ENCODE results near the gene EFNA4. TPM values are rescaled to one million over a fixed set of nuclear protein-coding genes. Genes with fewer than 3 reads are reported as not detected.
A peak's percentile ranks its signal among the peaks of the same experiment; 100 is the strongest.

Gene EFNA4
- total and polyA plus RNA-seq, 9 of the 15 experiments (the other 6 are each of a cell fraction or from before 2014, with no cell fraction given), result 0.68 to 7.4 (median 6.1) TPM

DNA sequence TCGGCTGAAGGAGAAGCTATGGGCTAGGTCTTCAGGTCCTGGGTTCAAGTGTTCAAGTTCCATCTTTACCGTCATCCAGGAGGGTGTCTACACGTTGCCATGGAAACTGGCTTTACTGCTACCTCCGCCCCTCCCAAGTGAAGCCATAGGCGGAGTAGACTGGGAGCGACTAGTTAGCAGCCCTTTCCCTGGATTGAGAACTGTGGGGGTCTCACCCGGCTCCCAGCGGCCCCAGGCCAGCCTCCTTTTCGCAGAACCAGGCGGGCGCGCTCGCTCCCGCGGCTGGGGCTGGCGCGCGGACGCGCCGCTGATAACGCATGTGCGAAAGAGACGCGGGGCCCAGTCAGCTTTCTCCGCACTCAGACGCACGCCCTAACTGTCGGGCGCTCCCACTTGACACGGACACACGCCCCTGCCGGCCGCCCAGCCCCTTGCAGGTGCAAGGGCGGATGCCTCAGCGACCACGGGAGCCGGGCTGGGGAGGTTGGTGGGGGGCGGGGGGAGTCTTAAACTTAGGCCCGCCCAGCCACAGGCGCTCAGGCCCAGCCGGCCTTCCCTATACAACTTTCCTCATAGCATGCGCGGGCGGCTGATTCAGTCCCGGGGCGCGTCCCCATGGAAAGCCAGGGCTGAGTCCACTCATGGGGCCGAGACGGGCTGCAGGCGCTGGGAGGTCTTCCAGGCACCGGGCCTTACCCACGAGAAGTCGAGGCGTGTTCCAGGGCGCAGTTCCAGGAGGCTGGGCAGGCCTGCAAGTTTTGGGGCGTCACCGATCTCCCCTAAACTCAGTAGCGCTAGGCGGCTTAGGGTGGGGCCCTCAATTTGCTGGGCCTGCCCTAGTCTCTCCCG is 7.4 kb downstream of the EFNA4 start (continued):
- TF ChIP-seq, protein P1, sequence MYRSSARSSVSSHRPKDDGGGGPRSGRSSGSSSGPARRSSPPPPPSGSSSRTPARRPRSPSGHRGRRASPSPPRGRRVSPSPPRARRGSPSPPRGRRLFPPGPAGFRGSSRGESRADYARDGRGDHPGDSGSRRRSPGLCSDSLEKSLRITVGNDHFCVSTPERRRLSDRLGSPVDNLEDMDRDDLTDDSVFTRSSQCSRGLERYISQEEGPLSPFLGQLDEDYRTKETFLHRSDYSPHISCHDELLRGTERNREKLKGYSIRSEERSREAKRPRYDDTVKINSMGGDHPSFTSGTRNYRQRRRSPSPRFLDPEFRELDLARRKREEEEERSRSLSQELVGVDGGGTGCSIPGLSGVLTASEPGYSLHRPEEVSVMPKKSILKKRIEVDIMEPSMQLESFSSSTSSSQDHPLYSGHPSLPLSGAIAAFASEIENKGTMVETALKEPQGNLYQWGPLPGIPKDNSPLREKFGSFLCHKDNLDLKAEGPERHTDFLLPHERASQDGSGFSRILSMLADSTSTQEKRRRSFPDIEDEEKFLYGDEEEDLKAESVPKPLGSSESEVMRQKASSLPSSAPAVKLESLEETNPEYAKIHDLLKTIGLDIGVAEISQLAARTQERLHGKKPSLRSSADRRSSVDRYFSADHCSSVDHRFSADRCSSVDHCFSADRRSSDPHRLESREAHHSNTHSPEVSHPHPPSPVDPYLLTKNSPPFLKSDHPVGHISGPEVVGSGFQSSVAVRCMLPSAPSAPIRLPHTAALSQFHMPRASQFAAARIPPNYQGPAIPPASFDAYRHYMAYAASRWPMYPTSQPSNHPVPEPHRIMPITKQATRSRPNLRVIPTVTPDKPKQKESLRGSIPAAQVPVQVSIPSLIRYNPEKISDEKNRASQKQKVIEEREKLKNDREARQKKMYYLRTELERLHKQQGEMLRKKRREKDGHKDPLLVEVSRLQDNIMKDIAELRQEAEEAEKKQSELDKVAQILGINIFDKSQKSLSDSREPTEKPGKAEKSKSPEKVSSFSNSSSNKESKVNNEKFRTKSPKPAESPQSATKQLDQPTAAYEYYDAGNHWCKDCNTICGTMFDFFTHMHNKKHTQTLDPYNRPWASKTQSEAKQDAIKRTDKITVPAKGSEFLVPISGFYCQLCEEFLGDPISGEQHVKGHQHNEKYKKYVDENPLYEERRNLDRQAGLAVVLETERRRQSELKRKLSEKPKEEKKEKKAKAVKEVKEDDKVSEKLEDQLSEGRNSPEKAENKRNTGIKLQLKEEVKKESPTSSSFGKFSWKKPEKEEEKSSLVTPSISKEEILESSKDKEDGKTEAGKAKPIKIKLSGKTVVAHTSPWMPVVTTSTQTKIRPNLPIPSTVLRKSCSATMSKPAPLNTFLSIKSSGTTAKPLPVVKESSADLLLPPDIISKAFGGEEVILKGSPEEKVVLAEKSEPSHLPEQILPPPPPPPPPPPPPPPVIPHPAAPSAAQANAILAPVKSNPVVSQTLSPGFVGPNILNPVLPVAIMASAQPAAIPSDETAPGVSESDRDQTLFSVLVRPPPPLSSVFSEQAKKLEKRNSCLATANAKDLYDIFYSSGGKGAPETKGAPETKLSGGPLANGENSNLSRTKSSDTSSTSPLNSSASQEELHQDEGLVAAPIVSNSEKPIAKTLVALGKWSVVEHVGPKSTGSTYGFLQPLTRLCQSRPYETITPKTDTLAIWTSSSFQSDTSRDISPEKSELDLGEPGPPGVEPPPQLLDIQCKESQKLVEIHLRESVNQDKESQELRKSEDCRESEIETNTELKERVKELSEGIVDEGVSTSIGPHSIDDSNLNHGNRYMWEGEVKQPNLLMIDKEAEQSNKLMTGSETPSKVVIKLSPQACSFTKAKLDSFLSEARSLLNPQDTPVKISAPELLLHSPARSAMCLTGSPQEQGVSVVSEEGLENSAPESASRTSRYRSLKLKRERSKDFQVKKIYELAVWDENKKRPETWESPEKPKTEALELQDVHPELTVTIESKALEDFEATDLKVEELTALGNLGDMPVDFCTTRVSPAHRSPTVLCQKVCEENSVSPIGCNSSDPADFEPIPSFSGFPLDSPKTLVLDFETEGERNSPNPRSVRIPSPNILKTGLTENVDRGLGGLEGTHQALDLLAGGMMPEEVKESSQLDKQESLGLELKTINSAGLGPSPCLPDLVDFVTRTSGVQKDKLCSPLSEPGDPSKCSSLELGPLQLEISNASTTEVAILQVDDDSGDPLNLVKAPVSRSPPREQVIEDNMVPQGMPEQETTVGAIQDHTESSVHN (IDR thresholded peaks at IDR 0.05; ENCODE audit: borderline replicate concordance in 1 of 2, low read depth in 1 of 2), result no peak
- 0 out of 2 replicates have a peak, but pooled peaks have one; percentile 1 for TF ChIP-seq SMC3 (conservative IDR thresholded peaks at IDR 0.05; ENCODE audit: insufficient read depth, low read depth, low read length)
- TF ChIP-seq ZNF311 (CRISPR knock-in tag; IDR thresholded peaks at IDR 0.05), result no peak
- TF ChIP-seq, protein P2, sequence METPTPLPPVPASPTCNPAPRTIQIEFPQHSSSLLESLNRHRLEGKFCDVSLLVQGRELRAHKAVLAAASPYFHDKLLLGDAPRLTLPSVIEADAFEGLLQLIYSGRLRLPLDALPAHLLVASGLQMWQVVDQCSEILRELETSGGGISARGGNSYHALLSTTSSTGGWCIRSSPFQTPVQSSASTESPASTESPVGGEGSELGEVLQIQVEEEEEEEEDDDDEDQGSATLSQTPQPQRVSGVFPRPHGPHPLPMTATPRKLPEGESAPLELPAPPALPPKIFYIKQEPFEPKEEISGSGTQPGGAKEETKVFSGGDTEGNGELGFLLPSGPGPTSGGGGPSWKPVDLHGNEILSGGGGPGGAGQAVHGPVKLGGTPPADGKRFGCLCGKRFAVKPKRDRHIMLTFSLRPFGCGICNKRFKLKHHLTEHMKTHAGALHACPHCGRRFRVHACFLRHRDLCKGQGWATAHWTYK (CRISPR knock-in tag; IDR thresholded peaks at IDR 0.05), result 0 out of 2 replicates have a peak, but pooled peaks have one; percentile 47
- TF ChIP-seq CAMTA2 (CRISPR knock-in tag; conservative IDR thresholded peaks at IDR 0.05), result no peak
- no peak for TF ChIP-seq HIVEP1 (CRISPR knock-in tag; IDR thresholded peaks at IDR 0.05)
- TF ChIP-seq KAT2B (IDR thresholded peaks at IDR 0.05; ENCODE audit: low read depth, low read length), result no peak
- TF ChIP-seq, protein P3, sequence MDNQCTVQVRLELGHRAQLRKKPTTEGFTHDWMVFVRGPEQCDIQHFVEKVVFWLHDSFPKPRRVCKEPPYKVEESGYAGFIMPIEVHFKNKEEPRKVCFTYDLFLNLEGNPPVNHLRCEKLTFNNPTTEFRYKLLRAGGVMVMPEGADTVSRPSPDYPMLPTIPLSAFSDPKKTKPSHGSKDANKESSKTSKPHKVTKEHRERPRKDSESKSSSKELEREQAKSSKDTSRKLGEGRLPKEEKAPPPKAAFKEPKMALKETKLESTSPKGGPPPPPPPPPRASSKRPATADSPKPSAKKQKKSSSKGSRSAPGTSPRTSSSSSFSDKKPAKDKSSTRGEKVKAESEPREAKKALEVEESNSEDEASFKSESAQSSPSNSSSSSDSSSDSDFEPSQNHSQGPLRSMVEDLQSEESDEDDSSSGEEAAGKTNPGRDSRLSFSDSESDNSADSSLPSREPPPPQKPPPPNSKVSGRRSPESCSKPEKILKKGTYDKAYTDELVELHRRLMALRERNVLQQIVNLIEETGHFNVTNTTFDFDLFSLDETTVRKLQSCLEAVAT (IDR thresholded peaks at IDR 0.05), result no peak
- TF ChIP-seq, protein P4, sequence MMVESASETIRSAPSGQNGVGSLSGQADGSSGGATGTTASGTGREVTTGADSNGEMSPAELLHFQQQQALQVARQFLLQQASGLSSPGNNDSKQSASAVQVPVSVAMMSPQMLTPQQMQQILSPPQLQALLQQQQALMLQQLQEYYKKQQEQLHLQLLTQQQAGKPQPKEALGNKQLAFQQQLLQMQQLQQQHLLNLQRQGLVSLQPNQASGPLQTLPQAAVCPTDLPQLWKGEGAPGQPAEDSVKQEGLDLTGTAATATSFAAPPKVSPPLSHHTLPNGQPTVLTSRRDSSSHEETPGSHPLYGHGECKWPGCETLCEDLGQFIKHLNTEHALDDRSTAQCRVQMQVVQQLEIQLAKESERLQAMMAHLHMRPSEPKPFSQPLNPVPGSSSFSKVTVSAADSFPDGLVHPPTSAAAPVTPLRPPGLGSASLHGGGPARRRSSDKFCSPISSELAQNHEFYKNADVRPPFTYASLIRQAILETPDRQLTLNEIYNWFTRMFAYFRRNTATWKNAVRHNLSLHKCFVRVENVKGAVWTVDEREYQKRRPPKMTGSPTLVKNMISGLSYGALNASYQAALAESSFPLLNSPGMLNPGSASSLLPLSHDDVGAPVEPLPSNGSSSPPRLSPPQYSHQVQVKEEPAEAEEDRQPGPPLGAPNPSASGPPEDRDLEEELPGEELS (CRISPR knock-in tag; IDR thresholded peaks at IDR 0.05; ENCODE audit: borderline replicate concordance), result peak; percentile 65; the same call in 1 of the 2 replicates

All from K562 (cell line).